ENCODE measurements around the gene CSK. TPM values are rescaled to one million over a fixed set of nuclear protein-coding genes. Genes with fewer than 3 reads are reported as not detected.

The CSK gene
- total and polyA plus RNA-seq, 2 of the 8 experiments (the other 6 are each of a cell fraction or from before 2014, with no cell fraction given), result 13.7 to 50.2 TPM

- TF ChIP-seq CHD7 (IDR thresholded peaks at IDR 0.05; ENCODE audit: insufficient replicate concordance, low read length), result no peak
- peak in 1 of 3 experiments; percentile 5; a peak in 2 of 4 replicates for TF ChIP-seq CTCF (IDR thresholded peaks at IDR 0.05; ENCODE audit: control extremely low read depth in 1 of 3, insufficient read depth in 1 of 3, low read depth in 1 of 3, low read length in 3 of 3)
Measured at GRCh38 chr15:74798388-74799254, 16.7 kb downstream of the CSK start (continued).
